LNCAP (cell line): ENCODE data around the gene NELL2.

Experiments
- TF ChIP-seq, protein P1 (sequence below): fragments of 450-650 bp; IDR thresholded peaks from 2 replicates; pipeline ENCODE4 v1.5.1; 2017; ENCODE audit warnings: mild to moderate bottlenecking

The NELL2 gene

DNA sequence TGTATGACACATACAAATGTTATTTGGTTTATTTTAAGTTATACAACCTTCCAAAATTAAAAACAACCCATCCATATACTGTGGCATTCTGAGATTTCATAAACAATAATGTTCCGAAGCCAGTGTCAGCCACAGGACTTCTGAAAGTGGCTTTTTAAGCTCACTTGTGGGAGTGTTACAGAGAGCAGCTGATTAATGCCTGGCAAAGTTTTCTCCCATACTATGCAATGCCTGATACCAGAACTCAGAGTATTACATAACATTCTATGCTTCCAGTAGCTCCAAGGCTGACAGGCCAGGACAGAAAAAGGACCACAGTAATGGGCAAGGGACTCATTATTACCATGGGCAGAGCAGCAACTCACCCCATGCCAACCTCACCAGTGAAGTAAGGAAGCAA is 29.3 kb downstream of the NELL2 start:
- TF ChIP-seq, protein P1, sequence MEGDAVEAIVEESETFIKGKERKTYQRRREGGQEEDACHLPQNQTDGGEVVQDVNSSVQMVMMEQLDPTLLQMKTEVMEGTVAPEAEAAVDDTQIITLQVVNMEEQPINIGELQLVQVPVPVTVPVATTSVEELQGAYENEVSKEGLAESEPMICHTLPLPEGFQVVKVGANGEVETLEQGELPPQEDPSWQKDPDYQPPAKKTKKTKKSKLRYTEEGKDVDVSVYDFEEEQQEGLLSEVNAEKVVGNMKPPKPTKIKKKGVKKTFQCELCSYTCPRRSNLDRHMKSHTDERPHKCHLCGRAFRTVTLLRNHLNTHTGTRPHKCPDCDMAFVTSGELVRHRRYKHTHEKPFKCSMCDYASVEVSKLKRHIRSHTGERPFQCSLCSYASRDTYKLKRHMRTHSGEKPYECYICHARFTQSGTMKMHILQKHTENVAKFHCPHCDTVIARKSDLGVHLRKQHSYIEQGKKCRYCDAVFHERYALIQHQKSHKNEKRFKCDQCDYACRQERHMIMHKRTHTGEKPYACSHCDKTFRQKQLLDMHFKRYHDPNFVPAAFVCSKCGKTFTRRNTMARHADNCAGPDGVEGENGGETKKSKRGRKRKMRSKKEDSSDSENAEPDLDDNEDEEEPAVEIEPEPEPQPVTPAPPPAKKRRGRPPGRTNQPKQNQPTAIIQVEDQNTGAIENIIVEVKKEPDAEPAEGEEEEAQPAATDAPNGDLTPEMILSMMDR = no peak

DNA sequence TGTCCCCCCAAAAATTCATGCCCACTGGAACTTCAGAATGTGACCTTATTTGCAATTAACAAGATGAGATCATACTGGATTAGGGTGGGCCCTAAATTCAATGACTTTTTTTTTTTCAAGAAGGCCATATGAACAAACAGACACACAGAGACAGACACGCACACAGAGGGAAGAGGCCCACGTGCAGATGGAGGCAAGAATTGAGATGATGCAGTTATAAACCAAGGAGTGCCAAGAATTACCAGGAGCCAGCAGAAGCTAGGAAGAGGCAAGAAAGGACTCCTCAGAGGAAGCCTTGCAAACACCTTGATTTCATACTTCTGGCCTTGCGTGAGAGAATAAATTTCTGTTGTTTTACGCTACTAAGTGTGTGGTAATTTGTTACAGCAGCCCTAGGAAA is 33.4 kb downstream of the NELL2 start:
- TF ChIP-seq, protein P1 = no peak

DNA sequence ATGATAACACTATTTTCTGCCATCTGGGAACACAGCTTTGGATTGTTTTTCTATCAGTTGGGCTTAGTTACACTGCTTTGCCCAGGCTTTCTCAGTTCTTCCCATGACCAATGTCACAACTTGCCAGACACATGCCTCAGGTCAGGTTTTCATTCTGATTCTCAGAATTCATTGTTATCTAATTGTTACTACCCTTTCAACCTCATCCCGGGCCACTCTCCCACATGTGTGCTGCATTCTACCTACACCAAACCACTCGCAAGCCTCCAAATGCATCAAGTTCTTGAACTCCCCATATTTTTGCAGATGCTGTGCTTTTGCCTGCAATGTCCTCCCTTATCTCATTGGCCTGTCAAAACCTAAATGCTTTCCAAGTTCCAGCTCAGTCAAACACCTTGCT is 36.3 kb downstream of the NELL2 start:
- TF ChIP-seq, protein P1 = no peak

DNA sequence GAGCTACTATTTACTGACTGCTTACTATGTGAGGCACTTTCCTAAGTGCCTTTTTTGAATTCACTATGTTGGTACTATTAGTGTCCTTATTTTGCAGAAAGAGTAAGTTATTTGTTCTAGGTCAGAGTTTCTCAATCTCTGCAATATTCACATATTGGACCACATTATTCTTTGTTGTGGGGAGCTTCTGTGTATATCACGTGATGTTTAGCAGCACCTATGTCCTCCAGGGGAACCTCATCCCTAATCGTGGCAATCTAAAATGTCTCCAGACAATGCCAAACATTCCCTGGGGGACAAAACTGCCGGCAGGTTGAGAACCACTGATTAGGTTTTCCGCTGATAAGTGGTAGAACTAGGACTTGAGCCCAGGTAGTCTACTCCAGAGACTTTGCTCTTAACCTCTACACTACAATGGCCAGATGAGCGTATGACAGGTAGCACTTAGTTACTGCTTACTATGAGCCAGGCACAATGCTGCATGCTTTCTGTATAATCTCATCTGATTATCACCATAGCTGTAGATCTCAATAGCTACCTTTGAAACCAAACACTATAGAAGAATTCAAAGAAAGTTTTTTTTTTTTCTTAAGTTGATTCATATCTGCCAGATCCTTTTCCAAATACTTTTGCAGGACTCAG is 38.9 kb downstream of the NELL2 start:
- TF ChIP-seq, protein P1 = no peak

DNA sequence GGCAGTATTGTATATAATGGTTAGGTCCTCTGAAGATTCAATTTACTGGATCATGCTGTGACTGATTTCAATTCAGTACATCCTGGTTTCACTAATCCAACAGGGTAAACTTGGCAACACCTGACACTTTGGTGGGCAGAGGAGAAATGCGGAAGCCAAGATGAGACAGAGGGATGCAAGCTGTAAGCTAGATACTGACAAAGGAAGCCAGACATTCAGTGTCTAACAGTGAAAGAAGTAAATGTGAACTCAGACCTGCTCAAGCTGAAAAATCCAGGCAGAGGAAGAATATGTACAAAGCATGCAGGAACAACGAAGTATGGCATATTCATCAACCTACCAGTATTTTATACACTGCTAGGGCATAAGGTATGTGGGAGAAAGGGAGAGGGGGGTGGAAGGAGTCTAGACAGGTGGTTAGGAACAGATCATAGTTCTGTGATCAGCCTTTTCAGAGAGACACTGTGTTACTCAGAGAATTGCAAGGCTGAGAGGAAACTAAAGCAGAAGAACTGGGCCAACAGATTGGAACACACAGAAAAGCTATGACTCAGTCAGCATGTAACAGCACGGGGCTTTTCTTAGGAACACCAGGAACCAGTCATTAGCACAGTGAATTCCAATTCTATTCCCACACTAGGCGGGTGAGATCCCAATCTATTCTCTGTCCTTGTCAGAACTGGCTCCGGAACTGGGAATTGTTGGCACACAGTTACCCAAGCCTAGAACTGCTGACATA is 40.3 kb downstream of the NELL2 start:
- TF ChIP-seq, protein P1 = no peak

DNA sequence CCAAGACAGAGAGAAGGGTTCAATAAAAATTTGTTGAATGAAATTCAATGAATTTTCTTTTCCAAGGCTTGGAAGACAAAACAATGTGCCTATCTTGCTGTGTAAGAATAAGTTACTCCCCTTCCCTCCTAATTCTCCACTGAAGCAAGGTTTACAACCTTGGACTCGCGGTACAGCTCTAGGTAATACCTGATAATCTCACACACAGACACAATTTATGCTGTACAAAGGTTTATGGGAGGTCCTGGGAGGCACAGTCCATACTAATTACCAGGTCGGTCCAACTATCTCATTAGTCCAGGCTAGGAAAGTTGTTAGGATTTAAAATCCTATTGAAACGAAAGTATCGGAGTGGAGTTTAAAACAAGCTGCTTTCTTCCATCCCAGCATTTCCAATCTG is 42.6 kb downstream of the NELL2 start:
- TF ChIP-seq, protein P1 = no peak

DNA sequence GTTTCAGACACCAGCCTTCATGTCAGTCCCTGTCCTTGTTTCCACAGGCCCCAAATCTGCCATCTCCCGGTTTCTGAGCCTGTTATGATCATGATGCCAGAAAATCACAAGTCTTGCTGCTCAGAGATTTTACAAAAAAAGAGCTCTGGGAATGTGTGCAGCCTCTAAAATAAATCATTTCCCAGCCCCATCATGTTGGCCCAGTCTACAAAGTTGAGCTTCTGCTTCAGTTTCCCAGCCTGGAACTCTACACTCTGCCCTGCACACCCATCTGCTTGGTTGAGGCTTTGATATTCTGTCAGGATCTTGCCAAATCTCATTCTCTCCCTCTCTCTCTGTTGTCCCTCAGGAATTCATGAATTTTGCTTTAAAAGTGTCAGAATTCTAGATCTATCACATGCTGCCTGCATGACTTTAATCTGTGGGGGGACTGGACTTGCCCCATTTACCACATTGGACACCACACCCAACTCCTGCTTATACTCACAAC is 45.5 kb downstream of the NELL2 start:
- TF ChIP-seq, protein P1 = no peak
